ENCODE measurements around the gene FKBP14. TPM values are rescaled to one million over a fixed set of nuclear protein-coding genes. Genes with fewer than 3 reads are reported as not detected.

Gene FKBP14
- total and polyA plus RNA-seq, 2 of the 8 experiments (the other 6 are each of a cell fraction or from before 2014, with no cell fraction given), result 3.2 to 20.7 TPM

GRCh38 chr7:30069096-30069867 lies 42.8 kb upstream of the FKBP14 start:
- no peaks in the 10 kb centered on the region for H3K4me1 ChIP-seq (replicated peaks in 1 of 4; ENCODE audit: control insufficient read depth in 3 of 4, insufficient read depth in 4 of 4, low read length in 3 of 4)
- no peak overlapping the region for H3K27ac ChIP-seq (ENCODE audit: low read depth, low read length)
- no peaks in the 10 kb centered on the region for H3K23me2 ChIP-seq (ENCODE audit: low read depth, low read length)
- ChIA-PET CTCF (ENCODE audit: partially characterized antibody) (interaction anchor here (1.2 to 1.9 kb wide), 3 partner anchors 8 to 122 kb away, joined by 4 to 9 read pairs (median 4); no protein-coding TSS in a partner anchor), POLR2A (ENCODE audit: partially characterized antibody) (no interaction called here)
- no peaks in the 10 kb centered on the region for H3K79me1 ChIP-seq (ENCODE audit: low read depth, low read length)
- no peak overlapping the region for H3K4ac ChIP-seq (replicated peaks; ENCODE audit: insufficient read length, low read depth, low read length)
- no peak overlapping the region for H3K4me3 ChIP-seq (ENCODE audit: extremely low read depth in 1 of 4, insufficient read depth in 2 of 4, low read depth in 3 of 4, low read length in 4 of 4)
- no peak overlapping the region for H2BK12ac ChIP-seq (ENCODE audit: low read depth, low read length)
- H3K23ac ChIP-seq (ENCODE audit: insufficient read length), result no peak overlapping the region
- no peak overlapping the region for H4K8ac ChIP-seq (ENCODE audit: extremely low read depth, insufficient read depth, low read length)
- no peaks in the 10 kb centered on the region for H3K27me3 ChIP-seq (replicated peaks in 1 of 4; ENCODE audit: control insufficient read depth in 3 of 4, extremely low read depth in 1 of 4, insufficient read depth in 3 of 4, low read length in 3 of 4)
- H2BK5ac ChIP-seq (ENCODE audit: low read depth, low read length), result no peak overlapping the region
- H3K36me3 ChIP-seq (ENCODE audit: control insufficient read depth in 2 of 4, insufficient read depth in 4 of 4, low read length in 3 of 4), result peaks cover 0 to 15% (median 1%) of the 10 kb centered on the region in 4 experiments; a peak in 1 of 8 replicates
- 93% methylated on average over 5 of the region's 5 CpGs; no CpG with 5 or more reads in 1 of the 2 experiments for WGBS, 2 experiments (ENCODE audit: extremely low coverage in 1 of 2, insufficient coverage in 1 of 2, insufficient read length in 1 of 2, insufficient replicate concordance in 2 of 2, low coverage in 1 of 2, low lambda C conversion rate in 2 of 2, missing lambda C conversion rate in 1 of 2)
- H3K9ac ChIP-seq (replicated peaks in 1 of 4; ENCODE audit: extremely low read depth in 1 of 4, low read depth in 3 of 4, low read length in 3 of 4), result no peak overlapping the region
- peaks cover 0 to 4% of the 10 kb centered on the region in 2 experiments for H4K20me1 ChIP-seq (replicated peaks in 1 of 2; ENCODE audit: control insufficient read depth in 1 of 2, insufficient read depth in 2 of 2, low read length in 2 of 2)
- no peaks in the 10 kb centered on the region for H3K9me3 ChIP-seq (ENCODE audit: insufficient read depth in 2 of 2, low read depth in 1 of 2, low read length in 1 of 2)
- DNase-seq (ENCODE audit: low read depth in 1 of 2, low spot score in 2 of 2) (no peak), FAIRE-seq (no peak)
- H3K56ac ChIP-seq (replicated peaks; ENCODE audit: insufficient read length, low read depth, low read length), result no peak overlapping the region
- H2AK5ac ChIP-seq (ENCODE audit: low read depth, low read length), result no peak overlapping the region
- no peak overlapping the region for H3K4me2 ChIP-seq (ENCODE audit: insufficient read depth in 1 of 2, low read depth in 2 of 2, low read length in 2 of 2)
- H4K91ac ChIP-seq (replicated peaks; ENCODE audit: insufficient read length, low read length), result no peak overlapping the region
- H3K14ac ChIP-seq (ENCODE audit: insufficient read length), result no peak overlapping the region
- no peak overlapping the region for H2AFZ ChIP-seq (ENCODE audit: low read length)
- H3K18ac ChIP-seq (ENCODE audit: extremely low read depth, low read length), result no peak overlapping the region
- no peak overlapping the region for H4K5ac ChIP-seq (ENCODE audit: insufficient read length, low read depth, low read length)
- no peaks in the 10 kb centered on the region for H3K79me2 ChIP-seq (ENCODE audit: control insufficient read depth in 1 of 2, insufficient read depth in 2 of 2, low read length in 2 of 2)
- H2BK20ac ChIP-seq (ENCODE audit: low read length), result no peak overlapping the region
- no peak overlapping the region for H2BK15ac ChIP-seq (ENCODE audit: low read length)
- no peak overlapping the region for H2BK120ac ChIP-seq (replicated peaks; ENCODE audit: low read depth, low read length)
- TF ChIP-seq KDM4A (IDR thresholded peaks at IDR 0.05; ENCODE audit: low read depth, low read length, severe bottlenecking) (no peak), RBBP5 (IDR thresholded peaks at IDR 0.05; ENCODE audit: borderline replicate concordance, low read depth, low read length) (no peak), EZH2 (IDR thresholded peaks at IDR 0.05; ENCODE audit: low read depth, low read length, severe bottlenecking) (no peak), SP4 (IDR thresholded peaks at IDR 0.05; ENCODE audit: low read length) (no peak), SIX5 (IDR thresholded peaks at IDR 0.05; ENCODE audit: low read depth, low read length) (no peak), SIN3A (conservative IDR thresholded peaks at IDR 0.05 in 1 of 2, IDR thresholded peaks at IDR 0.05 in 1 of 2; ENCODE audit: low read depth in 1 of 2, low read length in 2 of 2) (no peak), CHD1 (IDR thresholded peaks at IDR 0.05; ENCODE audit: low read depth, low read length) (no peak), JUND (IDR thresholded peaks at IDR 0.05; ENCODE audit: low read length) (no peak)
- TF ChIP-seq, protein P1, sequence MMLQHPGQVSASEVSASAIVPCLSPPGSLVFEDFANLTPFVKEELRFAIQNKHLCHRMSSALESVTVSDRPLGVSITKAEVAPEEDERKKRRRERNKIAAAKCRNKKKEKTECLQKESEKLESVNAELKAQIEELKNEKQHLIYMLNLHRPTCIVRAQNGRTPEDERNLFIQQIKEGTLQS (IDR thresholded peaks at IDR 0.05; ENCODE audit: insufficient read depth, low read depth, low read length), result no peak

All from H1 (cell line).